Lung microvascular endothelial cell (primary cell): ENCODE data around the gene ZFP64. TPM values are rescaled to one million over a fixed set of nuclear protein-coding genes. Genes with fewer than 3 reads are reported as not detected.

ENCODE experiments used
- DNase-seq, 2 donors: peaks; one replicate each; pipeline versions ENCODE4 v3.0.0 to v3.0.0-alpha.2; 2010; ENCODE audit warnings: low read depth in 2 of 2
- total RNA-seq: library from RNA; depleted of rRNA; stranded (reverse); fragments of >200 nt; gene quantifications from 2 replicates; pipeline ENCODE4 v1.2.1, GENCODE V29; 2014

Gene ZFP64
- total RNA-seq, 1 donor from 2014 or later, result 33.9 TPM

DNA sequence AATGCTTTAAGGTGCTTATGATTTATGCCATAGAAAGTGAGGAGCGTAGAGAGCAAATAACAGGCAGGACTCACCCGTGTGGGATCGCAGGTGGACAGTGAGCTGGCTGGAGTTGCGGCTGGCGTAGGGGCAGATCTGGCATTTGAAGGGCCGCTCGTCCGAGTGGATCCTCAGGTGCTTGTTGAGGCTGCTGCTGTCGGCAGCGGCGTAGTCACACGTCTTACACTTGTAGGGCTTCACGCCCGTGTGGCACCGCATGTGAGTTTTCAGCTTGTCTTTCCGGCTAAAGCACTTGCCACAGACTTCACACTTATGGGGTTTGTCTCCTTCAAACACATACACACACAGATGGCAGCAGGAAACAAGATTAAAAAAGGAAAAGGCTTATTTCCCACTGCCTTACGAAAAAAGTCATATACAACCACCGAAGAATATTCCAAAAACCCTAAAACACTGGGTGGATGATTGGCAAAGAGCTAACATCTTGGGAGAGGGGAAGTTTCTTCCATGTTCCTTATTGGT, 31.5 kb downstream of the ZFP64 start:
- no peak for DNase-seq

DNA sequence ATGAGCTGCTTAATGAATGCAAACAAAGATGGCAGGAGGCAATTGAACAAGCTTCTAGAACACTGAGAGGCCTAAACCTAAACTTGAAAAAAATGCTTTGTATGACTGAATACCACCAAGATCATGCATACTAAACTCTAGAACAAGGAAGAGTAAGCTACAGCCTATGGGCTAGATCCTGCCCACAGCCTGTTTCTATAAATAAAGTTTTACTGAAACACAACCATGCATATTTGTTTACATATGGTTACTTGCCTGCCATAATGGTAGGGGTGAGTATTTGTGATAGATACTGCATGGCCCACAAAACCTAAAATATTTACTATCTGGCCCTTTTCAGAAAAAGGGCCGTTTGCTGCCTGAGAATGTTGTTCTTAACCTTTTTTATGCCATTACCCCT, 37.0 kb downstream of the ZFP64 start:
- no peak for DNase-seq

DNA sequence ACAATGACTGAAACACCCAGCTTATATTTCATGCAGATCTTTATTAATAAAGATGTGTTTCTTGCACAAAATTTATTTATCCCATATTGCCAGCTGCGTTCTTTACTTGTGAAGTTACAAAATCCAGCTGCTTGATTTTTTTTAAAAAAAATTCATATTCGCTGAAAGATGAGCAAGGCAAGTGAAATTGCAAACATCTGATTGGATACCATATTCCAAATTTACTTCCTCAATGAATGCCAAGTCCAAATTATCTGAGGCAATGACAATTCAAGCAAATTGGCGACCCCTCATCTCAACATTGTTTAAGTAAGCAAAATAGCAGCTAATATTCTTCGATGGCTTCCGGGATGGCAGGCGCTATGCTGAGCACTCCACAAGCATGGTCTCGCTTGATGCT, 37.7 kb downstream of the ZFP64 start:
- no peak for DNase-seq

DNA sequence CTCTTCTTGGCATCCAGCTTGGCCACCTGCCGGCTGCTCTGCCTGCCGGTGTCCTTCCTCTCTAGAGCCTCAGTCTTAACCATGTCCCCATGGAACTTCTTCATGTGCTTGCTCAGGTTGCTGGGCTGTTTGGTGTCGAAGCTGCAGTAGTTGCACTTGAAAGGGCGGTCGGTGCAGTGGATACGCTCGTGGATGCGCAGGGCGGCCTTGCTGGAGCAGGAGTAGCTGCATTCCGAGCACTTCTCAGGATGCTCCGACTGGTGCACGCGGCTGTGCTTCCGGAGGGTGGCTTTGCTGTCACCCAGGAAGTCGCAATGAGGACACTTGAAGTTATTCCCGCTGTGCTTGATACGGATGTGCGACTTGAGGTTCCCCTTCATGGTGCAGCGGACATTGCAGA, 38.7 kb downstream of the ZFP64 start:
- DNase-seq, result no peak

DNA sequence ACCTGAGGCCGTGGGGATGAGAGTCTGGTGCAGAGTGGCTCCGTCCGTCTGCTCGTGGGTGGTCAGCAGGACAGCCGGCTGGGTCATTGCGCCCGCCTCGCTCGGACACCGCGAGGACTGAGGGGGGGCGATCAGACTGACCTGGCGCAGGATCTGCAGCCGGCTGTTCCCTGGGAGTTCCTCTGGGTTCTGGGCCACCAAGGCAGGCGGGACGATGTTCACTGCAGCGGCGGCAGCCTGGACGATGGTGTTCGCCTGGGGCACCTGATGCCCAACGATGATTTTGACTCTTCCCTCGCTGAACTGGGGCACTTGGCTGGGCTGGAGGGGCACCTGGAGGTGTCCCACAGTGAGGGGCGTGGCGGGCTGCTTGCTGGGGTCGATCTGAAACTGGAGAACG, 39.2 kb downstream of the ZFP64 start:
- no peak for DNase-seq

DNA sequence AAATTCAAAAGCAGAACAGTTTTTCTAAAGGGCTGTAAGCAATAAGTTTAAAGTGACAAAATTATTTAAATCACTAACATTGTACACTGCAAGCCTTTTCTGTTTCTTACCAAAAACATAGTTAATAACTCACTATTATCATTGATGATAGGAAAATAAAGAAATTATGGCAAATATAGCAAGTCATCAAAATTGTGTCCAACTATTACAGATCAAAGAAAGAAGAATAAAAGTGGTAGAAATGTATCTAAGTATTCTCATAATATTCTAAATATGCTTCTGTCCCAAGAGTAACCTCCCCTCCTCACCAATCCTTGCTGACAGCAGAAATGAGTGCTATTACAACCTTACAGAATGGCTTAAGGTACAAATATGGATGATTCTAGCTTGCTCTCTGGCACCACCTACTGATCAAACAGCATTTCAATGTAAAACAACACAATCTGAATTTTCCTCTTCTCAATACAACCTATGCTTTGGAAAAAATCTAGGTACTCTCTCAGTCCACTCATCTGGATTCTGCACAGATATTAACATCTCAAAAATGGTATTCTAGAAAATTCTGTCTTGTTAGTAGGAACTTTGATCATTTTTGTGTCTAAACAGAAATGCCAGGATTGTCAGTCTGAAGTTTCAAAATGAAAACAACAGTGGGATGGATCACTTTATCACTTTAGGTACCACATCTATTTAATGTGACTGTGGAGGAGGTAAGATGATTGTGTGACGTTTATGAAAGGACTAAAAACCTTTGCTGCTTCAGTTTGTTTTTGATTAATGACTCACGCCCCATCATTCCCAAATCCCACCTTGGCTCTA, 40.9 kb downstream of the ZFP64 start:
- DNase-seq, result peak; percentile 61 to 72

DNA sequence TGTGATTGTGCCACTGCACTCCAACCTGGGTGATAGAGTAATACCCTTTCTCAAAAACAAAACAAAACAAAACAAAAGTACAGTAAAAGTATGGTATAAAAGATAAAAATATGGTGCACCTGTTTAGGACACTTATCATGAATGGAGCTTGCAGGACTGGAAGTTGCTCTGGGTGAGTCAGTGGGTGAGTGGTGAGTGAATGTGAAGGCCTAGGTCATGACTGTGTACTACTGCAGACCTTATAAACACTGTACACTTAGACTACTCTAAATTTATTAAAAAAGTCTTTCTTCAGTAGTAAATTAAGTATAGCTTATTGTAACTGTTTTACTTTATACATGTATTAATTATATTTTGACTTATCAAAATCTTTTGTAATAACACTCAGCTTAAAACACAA, 46.0 kb downstream of the ZFP64 start:
- no peak for DNase-seq

DNA sequence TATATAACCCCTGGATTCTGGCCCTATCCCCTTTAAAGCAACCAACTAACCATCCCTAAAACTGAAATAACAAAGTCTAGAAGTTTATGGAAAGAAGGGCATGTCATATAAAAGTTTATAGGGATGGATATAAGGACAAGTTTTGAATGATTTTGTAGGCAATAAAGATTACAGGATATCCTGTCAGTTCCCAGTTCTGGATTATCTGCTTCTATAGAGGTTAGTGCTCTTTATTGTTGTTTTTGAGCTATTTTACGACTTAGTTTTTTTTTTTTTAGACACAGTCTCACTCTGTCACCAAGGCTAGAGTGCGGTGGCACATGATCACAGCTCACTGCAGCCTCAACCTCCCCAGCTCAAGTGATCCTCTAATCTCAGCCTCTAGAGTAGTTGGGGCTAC, 48.3 kb downstream of the ZFP64 start:
- no peak for DNase-seq

DNA sequence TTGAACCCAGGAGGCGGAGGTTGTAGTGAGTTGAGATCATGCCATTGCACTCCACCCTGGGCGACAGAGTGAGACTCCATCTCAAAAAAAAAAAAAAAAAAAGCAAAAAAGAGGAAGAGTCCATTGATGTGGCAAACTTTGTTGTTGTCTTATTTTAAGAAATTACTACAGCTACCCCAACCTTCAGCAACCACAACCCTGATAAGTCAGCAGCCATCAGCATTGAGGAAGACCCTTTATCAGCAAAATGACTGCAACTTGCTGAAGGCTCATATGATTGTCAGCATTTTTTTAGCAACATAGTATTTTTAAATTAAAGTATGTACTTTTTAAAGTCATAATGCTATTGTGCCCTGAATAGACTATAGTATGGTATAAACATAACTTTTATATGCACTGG, 48.8 kb downstream of the ZFP64 start:
- DNase-seq, result no peak

DNA sequence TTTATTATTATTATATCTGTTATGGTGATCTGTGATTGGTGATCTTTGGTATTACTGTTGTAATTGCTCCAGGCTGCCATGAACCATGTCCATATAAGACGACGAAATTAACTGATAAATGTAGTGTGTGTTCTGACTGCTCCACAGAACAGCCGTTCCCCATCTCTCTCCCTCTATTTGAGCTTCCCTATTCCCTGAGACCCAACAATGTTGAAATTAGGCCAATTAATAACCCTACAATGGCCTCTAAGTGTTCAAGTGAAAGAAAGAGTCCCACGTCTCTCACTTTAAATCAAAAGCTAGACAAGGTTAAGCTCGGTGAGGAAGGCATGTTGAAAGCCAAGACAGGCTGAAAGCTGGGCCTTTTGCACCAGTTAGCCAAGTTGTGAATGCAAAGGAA, 51.6 kb downstream of the ZFP64 start:
- no peak for DNase-seq

DNA sequence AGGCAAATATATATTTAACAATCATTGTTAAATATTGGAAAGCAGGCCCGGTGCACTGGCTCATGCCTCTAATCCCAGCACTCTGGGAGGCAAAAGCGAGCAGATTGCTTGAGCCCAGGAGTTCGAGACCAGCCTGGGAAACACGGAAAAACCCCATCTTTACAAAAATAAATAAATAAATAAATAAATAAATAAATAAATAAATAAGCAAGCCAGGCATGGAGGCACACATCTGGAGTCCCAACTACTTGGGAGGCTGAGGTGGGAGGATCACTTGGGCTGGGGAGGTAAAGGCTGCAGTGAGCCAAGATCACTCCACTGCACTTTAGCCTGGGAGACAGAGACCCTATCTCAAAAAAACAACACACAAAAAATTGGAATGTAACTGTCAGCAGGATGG, 53.7 kb downstream of the ZFP64 start:
- DNase-seq, result no peak

DNA sequence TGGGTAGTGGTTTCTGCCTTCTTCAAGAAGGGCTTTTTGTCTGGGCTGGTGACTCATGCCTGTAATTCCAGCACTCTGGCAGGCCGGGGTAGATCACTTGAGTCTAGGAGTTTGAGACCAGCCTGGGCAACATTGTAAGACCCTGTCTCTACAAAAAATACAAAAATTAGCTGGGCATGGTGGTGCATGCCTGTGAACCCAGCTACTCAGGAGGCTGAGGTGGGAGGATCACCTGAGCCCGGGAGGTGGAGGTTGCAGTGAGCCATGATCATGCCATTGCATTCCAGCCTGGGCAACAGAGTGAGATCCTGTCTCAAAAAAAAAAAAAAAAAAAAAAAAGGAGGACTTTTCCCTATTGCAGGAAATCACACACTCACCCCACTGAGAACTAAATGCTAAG, 57.9 kb downstream of the ZFP64 start:
- peak in 1 of 2 donors; percentile 4 for DNase-seq

DNA sequence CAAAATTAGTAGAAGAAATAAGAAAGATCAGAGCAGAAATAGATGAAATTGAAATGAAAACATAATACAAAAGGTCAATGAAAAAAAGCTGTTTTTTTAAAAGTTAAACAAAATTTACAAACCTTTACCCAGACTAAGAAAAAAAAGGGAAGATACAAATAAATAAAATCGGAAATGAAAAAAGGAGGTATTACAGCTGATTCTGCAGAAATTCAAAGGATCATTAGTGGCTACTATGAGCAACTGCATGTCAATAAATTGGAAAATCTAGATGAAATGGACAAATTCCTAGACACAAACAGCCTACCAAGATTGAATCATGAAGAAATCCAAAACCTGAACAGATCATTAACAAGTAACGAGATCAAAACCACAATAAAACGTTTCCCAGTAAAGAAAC, 59.2 kb downstream of the ZFP64 start:
- DNase-seq, result no peak

DNA sequence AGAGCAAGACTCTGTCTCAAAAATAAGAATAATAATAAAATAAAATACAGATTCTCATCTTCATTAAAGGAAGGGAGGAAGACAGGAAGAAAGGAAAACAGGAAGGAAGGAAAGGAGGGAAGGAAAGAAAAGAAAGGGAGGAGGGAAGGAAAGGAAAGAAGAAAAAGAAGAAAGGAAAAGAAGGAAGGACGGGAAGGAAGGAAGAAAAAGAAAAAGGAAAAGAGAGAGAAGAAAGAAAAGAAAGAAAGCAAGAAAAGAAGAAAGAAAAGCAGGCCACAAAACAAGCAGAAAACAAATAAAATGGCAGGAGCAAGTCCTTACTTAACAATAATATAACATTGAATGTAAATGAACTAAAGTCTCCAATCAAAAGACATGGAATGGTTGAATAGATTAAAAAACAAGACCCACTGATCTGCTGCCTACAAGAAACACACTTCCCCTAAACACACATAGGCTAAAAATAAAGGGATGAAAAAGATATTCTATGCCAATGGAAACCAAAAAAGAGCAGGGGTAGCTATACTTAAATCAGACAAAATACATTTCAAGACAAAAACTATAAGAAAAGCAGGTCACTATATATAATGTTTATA, 60.4 kb downstream of the ZFP64 start:
- no peak for DNase-seq

DNA sequence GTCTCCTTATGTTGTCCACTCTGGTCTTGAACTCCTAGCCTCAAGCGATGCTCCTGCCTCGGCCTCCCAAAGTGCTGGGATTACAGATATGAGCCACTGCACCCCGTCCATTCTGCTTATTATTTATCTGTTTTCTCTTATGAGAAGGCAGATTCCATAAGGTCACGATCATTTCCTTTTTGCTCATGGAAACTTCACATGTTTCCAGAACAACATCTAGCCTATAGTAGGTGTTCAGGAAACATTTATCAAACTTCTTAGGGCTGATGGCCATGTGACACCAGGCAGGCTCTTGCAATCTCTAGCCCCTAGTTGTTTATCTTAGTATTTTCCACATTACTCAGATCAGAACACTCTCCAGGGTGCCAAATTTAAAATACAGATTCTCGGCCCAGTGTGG, 61.2 kb downstream of the ZFP64 start:
- DNase-seq, result peak; percentile 61 to 69

DNA sequence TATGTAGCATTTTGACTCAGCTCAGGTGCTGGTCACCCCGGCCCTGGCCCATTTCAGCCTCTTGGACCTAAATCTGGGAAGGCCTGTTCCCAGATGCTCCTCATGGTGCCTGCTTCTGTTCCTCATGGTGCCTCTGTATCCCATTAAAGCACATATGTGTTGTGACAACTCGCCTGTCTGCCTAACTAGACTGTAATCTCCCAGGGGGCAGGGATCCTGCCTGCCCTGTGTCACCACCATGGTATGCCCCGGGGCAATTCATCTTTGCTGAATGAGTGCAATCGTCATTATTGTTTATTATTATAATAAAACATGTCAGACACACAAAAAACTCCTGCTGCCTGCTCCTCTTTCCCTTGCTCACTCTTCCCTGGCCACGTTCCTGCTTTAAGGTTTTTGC, 62.0 kb downstream of the ZFP64 start:
- no peak for DNase-seq

DNA sequence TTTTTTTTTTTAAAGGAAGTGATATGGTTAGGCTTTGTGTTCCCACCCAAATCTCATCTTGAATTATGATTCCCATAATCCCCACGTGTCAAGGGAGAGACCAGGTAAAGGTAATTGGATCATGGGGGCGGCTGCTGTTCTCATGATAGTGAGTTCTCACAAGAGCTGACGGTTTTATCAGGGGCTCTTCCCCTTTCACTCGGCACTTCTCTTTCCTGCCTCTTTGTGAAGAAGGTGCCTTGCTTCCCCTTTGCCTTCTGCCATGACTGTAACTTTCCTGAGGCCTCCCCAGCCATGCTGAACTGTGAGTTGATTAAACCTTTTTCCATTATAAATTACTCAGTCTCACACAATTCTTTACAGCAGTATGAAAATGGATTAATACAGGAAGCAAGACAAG, 64.3 kb downstream of the ZFP64 start:
- DNase-seq, result no peak

DNA sequence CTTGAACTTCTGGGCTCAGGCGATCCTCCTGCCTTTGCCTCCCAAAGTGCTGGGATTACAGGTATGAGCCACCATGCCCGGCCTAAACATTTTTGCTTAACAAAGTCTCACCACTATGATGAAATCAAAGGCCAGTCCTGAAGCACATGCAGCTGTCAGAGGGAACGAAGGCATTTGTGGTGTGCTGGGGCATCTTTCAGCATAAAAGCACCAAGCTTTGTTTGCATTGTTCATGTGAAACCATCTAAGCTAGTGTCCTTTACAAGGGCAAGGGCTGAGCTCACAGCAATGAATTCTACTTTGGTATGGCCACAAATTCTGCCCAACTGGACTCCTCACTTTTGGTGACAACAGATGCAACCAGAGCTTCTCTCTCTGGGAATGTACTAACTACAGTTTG, 66.8 kb downstream of the ZFP64 start:
- DNase-seq, result no peak

DNA sequence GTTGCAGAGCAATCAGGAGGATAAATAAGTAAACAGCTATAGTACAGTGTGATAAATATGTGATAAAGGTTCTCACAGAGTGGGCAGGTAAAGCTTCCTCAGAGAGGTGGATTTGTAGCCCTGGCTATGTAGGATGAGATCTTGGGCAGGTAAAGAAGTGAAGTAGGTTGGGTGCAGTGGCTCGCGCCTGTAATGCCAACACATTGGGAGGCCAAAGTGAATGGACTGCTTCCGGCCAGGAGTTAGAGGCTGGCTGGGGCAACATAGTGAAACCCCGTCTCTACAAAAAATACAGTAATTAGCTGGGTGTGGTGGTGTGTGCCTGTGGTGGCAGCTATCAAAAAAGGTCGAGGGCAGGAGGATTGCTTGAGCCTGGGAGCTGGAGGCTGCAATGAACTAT, 72.9 kb downstream of the ZFP64 start:
- no peak for DNase-seq

DNA sequence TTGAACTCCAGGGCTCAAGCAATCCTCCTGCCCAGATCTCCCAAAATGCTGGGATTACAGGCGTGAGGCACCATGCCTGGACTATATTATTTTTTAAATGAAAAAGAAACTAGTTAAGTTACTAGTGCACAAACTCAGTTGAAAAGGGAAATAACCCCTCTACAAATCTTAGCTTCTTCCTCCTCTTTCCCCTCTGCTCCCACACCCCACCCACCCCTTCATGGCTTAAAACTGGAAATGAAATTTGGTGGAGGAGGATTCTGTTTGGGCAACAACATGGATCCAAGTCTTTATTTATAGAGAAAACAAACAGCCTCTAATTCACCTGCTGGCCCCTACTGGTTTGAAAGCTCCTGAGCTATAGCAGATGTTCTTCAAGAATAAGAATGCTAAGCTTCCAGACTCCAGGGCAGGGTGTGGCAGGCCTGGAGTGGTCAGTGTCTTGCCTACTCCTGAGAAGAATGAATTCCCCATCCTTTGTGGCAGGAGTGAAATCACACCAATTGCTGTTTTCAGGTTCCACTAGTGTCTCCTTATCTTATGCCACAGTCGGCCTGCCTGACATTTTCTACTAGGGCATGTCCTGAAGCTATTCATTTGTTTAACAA, 73.5 kb downstream of the ZFP64 start:
- no peak for DNase-seq

DNA sequence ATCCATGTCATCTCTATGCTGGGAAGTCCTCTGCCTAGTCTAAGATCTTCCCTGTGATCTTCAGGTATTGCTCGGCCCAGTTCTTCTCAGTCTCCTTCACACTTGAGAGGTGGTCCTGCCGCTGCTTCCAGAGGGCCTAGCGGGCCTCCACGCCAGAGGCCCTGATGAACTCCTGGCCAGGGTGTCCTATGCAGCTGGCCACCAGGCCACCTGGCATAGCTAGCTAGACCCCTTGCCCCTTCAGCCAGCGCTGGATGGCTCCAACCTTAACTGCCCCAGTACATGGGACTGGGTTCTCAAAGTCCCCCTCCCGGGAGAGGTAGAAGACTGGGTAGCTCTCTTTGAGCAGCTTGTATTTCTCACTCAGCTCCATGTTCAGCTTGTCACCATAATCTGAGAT, 81.1 kb downstream of the ZFP64 start:
- DNase-seq, result no peak

DNA sequence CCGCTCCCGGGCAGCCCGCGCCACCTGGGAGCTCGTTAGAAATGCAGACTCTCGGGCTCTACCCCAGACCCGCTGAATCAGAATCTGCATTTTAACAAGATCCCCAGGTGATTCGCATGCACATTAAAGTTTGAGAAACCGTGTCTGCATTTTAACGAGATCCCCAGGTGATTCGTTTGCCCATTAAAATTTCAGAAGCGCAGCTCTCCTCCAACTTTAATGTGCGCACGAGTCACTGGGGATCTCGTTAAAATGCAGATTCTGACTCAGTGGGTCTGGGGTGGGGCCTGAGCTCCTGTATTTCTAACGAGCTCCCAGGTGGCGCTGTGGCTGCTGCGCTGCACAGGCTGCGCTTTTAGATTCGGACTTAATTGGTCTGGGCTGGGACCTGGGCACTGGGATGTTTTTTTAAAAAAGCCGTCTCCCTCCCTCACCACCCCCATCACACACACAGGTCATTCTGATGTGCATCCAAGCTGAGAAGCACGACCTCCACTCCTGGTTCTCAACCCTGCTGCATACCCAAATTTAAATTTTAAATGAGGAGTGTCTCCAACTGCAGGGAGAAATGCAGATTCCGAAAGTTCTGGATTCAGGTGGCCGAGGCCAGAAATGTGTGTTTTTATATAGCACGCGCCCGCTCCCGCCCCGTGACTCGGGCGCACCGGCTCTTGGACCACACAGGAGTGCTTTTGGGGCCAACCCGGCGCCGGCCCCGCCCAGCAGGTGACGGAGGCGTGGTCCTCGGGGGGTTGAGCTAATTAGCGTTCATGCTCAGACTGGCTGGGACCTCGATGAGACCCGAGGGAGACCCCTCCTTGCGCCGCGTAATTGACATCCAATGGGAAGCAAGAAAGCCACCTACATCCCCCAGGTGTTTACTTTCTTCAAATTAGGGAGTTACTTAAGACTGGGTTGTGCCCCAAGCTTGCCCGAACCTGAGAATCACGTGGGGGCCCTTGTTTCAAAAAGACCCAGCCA, 85.8 kb downstream of the ZFP64 start:
- peak; percentile 21 to 63 for DNase-seq
